ENCODE data around the gene ELL3.

DNA sequence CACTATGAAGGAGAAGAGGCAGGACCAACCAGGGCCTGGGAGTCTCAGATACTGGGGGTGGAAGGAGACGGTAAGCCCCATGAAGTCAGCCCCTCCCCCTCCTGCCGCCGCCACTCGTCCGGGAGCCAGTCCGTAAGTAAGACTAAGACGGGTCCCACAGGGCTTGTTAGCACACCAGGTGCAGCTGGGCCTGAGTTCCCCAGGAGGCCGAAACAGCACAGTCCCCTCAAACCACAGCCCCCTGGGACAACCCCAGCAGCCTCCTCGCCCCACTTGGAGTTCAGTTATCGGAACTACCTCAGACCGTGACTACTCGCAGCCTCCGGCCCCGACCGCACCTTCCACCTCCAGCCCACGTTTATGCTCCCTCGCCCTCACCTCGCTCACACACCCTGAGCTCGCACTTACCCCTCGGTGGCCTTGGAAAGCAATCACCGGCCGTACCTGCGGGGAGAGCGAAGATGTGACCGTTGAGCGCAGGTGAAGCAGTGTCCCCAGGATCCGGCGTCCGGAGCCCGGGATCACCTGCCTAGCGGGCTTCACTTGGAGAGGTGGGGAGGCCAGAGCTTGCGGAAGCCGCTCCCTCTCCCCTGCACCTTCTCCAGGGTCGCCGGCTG is 557 bp downstream of the ELL3 start:
- TF ChIP-seq EZH2phosphoT487 (IDR thresholded peaks at IDR 0.05; ENCODE audit: low read depth, severe bottlenecking, unreplicated experiment) (no peak), EZH2 (IDR thresholded peaks at IDR 0.05; ENCODE audit: borderline replicate concordance) (no peak)
- TF ChIP-seq, protein P1, sequence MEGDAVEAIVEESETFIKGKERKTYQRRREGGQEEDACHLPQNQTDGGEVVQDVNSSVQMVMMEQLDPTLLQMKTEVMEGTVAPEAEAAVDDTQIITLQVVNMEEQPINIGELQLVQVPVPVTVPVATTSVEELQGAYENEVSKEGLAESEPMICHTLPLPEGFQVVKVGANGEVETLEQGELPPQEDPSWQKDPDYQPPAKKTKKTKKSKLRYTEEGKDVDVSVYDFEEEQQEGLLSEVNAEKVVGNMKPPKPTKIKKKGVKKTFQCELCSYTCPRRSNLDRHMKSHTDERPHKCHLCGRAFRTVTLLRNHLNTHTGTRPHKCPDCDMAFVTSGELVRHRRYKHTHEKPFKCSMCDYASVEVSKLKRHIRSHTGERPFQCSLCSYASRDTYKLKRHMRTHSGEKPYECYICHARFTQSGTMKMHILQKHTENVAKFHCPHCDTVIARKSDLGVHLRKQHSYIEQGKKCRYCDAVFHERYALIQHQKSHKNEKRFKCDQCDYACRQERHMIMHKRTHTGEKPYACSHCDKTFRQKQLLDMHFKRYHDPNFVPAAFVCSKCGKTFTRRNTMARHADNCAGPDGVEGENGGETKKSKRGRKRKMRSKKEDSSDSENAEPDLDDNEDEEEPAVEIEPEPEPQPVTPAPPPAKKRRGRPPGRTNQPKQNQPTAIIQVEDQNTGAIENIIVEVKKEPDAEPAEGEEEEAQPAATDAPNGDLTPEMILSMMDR (IDR thresholded peaks at IDR 0.05; ENCODE audit: poor library complexity), result no peak

Measured in hepatocyte (in vitro differentiated cells).